Mammary epithelial cell (primary cell): ENCODE measurements around the gene AGBL2.

ENCODE experiments used
- EZH2 ChIP-seq: IDR thresholded peaks from 2 replicates; pipeline ENCODE4 v1.6.1; 2012; ENCODE audit warnings: low read length, inconsistent platforms, borderline replicate concordance
- TF ChIP-seq, protein P1 (sequence below), 2 donors: IDR thresholded peaks in 1 of 2; conservative IDR thresholded peaks in 1 of 2; 2 replicates each; pipeline ENCODE4 v1.5.1; 2011 to 2012; ENCODE audit warnings: inconsistent platforms in 2 of 2, low read length in 2 of 2, mild to moderate bottlenecking in 2 of 2, control low read depth in 1 of 2, low read depth in 1 of 2; ENCODE audit not compliant: insufficient read depth in 1 of 2; ENCODE audit errors: extremely low read depth in 1 of 2

DNA sequence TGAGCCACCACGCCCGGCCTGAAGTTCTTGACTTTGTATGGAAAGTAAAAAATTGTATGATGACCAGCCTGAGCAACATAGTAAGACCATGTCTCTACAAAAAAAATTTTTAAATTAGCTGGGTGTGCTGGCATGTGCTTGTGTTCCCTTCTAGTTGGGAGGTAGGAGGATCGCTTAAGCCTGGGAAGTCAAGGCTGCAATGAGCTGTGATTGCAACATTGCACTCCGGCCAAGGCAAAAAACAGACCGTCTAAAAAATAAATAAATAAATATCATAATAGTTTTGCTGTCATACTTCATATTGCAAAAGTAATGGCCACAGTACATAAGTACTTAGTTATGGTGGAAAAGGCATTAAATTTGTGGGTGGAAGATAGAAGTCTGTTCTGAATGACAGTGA is 3.4 kb downstream of the AGBL2 start:
- TF ChIP-seq, protein P1, sequence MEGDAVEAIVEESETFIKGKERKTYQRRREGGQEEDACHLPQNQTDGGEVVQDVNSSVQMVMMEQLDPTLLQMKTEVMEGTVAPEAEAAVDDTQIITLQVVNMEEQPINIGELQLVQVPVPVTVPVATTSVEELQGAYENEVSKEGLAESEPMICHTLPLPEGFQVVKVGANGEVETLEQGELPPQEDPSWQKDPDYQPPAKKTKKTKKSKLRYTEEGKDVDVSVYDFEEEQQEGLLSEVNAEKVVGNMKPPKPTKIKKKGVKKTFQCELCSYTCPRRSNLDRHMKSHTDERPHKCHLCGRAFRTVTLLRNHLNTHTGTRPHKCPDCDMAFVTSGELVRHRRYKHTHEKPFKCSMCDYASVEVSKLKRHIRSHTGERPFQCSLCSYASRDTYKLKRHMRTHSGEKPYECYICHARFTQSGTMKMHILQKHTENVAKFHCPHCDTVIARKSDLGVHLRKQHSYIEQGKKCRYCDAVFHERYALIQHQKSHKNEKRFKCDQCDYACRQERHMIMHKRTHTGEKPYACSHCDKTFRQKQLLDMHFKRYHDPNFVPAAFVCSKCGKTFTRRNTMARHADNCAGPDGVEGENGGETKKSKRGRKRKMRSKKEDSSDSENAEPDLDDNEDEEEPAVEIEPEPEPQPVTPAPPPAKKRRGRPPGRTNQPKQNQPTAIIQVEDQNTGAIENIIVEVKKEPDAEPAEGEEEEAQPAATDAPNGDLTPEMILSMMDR (conservative IDR thresholded peaks at IDR 0.05 in 1 of 2, IDR thresholded peaks at IDR 0.05 in 1 of 2; ENCODE audit: extremely low read depth in 1 of 2, insufficient read depth in 1 of 2, low read depth in 1 of 2, low read length in 2 of 2): no peak
- TF ChIP-seq EZH2: no peak
